Measurements from ENCODE around the gene SLC5A7.

- TF ChIP-seq CTCF (IDR thresholded peaks at IDR 0.05) (no peak), EZH2 (IDR thresholded peaks at IDR 0.05) (no peak)
These were observed 45.2 kb downstream of the SLC5A7 start for GRCh38 chr2:108031471-108031941.
